Measurements from ENCODE around the gene B3GAT3. TPM values are rescaled to one million over a fixed set of nuclear protein-coding genes. Genes with fewer than 3 reads are reported as not detected.

The B3GAT3 gene
- total RNA-seq, 4 donors from 2014 or later = 17.7 to 50.4 (median 23.1) TPM

DNA sequence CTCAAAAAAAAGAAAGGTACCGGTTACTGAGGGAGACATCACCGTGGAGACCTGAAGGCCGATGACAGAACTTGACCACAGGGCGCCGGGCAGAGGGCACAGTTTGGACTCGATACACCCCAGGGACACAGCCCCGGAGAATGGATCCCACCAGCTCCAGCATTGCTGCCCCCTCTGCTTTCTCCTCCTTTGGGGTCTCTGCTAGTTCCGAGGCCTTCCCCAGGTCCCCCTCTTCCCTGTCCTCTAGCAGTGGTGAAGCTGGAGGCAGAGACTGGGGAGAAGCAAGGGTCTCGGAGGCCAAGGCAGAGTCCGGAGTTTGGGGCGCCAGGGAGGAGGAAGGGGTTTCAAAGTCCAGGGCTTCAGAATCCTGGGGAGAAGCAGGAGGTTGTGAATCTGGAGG, 43.2 kb downstream of the B3GAT3 start:
- Histone ChIP-seq H3K4me1 (peaks cover 0 to 12% of the 10 kb centered on the region in 2 donors), H3K9me3 (no peaks in the 10 kb centered on the region), H3K27me3 (no peaks in the 10 kb centered on the region), H3K4me3 (no peak overlapping the region), H3K36me3 (no peaks in the 10 kb centered on the region), H3K27ac (peak overlapping the region in 1 of 2 donors; percentile 99)
- no peak for TF ChIP-seq POLR2A (IDR thresholded peaks at IDR 0.05)
- TF ChIP-seq, protein P1, sequence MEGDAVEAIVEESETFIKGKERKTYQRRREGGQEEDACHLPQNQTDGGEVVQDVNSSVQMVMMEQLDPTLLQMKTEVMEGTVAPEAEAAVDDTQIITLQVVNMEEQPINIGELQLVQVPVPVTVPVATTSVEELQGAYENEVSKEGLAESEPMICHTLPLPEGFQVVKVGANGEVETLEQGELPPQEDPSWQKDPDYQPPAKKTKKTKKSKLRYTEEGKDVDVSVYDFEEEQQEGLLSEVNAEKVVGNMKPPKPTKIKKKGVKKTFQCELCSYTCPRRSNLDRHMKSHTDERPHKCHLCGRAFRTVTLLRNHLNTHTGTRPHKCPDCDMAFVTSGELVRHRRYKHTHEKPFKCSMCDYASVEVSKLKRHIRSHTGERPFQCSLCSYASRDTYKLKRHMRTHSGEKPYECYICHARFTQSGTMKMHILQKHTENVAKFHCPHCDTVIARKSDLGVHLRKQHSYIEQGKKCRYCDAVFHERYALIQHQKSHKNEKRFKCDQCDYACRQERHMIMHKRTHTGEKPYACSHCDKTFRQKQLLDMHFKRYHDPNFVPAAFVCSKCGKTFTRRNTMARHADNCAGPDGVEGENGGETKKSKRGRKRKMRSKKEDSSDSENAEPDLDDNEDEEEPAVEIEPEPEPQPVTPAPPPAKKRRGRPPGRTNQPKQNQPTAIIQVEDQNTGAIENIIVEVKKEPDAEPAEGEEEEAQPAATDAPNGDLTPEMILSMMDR (IDR thresholded peaks at IDR 0.05) = no peak
- DNase-seq = no peak
- intact Hi-C loops (cut with DNase I; ENCODE audit: low total_unique reads) = no loop called here

DNA sequence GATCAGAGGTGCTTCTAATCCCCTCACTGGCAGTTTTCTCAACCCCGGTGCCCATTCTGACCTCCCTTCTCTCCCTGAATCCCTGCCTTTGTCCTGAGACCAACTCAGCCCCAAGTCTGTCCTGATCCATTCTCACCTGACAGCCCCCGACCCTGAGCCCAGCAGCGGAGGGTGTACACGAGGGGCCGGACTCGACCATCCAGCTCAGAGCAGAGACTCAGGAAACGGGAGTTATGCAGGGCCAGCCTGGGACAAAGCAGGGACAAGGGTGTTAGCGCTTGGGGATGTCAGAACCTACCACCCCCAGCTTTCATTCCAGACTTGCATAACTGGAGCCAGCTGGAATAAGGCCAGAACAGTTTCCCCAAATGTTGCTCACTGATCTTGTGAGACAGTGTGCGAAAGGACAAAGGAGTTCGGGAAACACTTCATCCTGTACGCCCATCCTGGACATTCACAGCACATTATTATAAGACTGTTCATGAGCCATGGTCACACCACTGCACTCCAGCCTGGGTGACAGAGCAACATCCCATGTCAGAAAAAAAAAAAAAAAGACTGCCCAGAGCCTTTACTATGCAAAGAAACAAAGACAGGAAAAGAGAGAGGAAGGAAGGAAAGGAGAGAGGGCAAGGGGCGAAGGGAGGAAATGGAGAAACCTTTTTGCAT, 44.6 kb downstream of the B3GAT3 start:
- Histone ChIP-seq H3K36me3 (no peaks in the 10 kb centered on the region), H3K4me3 (no peak overlapping the region), H3K9me3 (no peaks in the 10 kb centered on the region), H3K27me3 (no peaks in the 10 kb centered on the region), H3K4me1 (peaks cover 0 to 12% of the 10 kb centered on the region in 2 donors), H3K27ac (peak overlapping the region; percentile 95 to 99)
- intact Hi-C loops (cut with DNase I; ENCODE audit: low total_unique reads) = no loop called here
- peak in 1 of 2 donors; percentile 71 for DNase-seq
- TF ChIP-seq, protein P1 (IDR thresholded peaks at IDR 0.05) = no peak
- no peak for TF ChIP-seq POLR2A (IDR thresholded peaks at IDR 0.05)

DNA sequence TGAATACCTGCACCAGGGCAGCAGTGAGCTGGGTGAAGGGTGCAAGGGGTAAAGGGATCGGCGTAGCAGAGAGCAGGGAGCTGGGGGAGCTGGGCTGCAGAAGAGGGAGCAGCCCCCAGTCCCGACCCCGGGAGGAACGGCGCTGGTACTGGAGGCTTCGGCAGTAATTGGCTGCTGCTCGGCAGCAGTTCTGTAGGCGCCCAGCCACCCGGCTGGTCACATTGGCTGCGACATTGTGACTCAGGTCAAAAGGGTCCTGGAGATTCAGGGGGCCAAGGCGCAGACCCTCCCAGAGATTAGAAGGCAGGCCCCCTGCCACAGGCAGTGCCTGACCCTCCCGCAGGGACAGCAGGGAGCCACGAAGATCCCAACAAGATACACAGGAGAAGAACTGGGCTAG, 45.9 kb downstream of the B3GAT3 start:
- intact Hi-C loops (cut with DNase I; ENCODE audit: low total_unique reads) = no loop called here
- H3K9me3 ChIP-seq = no peaks in the 10 kb centered on the region
- TF ChIP-seq, protein P1 (IDR thresholded peaks at IDR 0.05) = no peak
- TF ChIP-seq POLR2A (IDR thresholded peaks at IDR 0.05) = no peak
- no peaks in the 10 kb centered on the region for H3K27me3 ChIP-seq
- H3K4me3 ChIP-seq = no peak overlapping the region
- peak overlapping the region; percentile 95 to 99 for H3K27ac ChIP-seq
- H3K4me1 ChIP-seq = peaks cover 0 to 12% of the 10 kb centered on the region in 2 donors
- no peaks in the 10 kb centered on the region for H3K36me3 ChIP-seq
- no peak for DNase-seq

DNA sequence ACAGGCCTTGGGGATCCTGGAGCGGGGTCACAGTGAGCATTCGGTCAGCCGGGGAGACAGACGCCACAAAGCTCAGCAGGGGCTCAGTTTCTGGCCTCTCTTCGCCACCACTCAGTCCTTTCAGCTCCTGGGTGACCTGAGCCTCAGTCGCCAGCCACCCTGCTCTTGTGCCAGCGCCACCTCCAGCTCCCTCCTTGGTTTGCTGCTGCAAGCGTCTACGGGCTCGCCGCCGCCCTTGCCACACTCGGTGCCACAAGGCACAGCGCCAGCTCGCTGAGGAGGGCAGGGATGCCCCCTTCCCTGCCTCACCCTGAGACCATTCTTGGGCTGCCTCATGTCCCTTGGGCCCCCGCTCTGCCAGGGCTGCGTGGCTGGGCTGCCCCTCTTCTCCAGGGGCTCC, 46.6 kb downstream of the B3GAT3 start:
- DNase-seq = peak in 1 of 2 donors; percentile 36
- intact Hi-C loops (cut with DNase I; ENCODE audit: low total_unique reads) = no loop called here
- Histone ChIP-seq H3K27me3 (no peaks in the 10 kb centered on the region), H3K4me3 (peak overlapping the region; percentile 62 to 95), H3K27ac (peak overlapping the region; percentile 95 to 99), H3K9me3 (no peaks in the 10 kb centered on the region), H3K4me1 (peaks cover 0 to 12% of the 10 kb centered on the region in 2 donors), H3K36me3 (no peaks in the 10 kb centered on the region)
- no peak for TF ChIP-seq POLR2A (IDR thresholded peaks at IDR 0.05)
- TF ChIP-seq, protein P1 (IDR thresholded peaks at IDR 0.05) = no peak

DNA sequence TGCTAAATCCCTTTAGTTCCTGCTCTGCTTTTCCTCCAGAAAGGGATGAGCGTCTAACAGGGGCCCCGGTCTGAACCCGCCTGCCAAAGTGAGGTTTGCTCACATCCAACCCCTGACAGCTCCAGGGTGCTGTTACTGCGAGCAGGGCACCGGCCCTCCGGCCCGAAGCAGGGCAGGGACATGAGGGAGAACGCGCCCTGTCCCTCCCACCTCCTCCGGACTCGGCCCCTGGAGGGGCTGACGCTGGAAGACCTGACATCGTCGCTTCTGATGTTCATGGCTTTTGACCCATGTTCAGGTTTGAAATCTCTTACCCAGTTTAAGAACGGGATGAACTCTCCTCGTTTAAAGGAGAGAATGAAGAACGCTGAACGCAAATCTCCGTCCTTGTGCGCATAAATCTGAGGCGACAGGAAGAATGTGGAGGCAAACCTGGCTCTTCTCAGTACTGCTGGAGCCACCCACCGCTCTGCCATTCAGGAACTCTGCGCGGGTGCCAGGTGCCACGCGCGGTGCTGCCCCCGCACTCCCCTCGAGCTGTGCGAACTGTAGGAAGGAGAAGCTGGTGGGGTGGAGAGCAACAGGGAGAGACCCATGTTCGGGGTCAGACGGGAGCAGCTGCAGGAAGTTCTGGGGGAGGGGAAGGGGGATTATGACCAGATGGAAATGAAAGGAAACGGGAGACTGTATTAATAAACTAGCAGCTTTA, 47.3 kb downstream of the B3GAT3 start:
- DNase-seq = peak; percentile 58 to 64
- Histone ChIP-seq H3K27me3 (no peaks in the 10 kb centered on the region), H3K9me3 (no peaks in the 10 kb centered on the region), H3K27ac (peak overlapping the region; percentile 95 to 99), H3K4me1 (peaks cover 0 to 12% of the 10 kb centered on the region in 2 donors), H3K36me3 (no peaks in the 10 kb centered on the region), H3K4me3 (peak overlapping the region; percentile 62 to 95)
- intact Hi-C loops (cut with DNase I; ENCODE audit: low total_unique reads) = no loop called here
- TF ChIP-seq POLR2A (IDR thresholded peaks at IDR 0.05) = no peak
- TF ChIP-seq, protein P1 (IDR thresholded peaks at IDR 0.05) = no peak
